T follicular helper cell (primary cell): ENCODE results near the gene LRRC1.

Experiments used
- DNase-seq: peaks from one replicate; pipeline ENCODE4 v3.0.0-alpha.2; 2020; ENCODE audit warnings: low read depth

The LRRC1 gene

GRCh38 chr6:53924821-53925422 lies 130.1 kb downstream of the LRRC1 start:
- no peak for DNase-seq

GRCh38 chr6:53925891-53926290 lies 131.1 kb downstream of the LRRC1 start:
- DNase-seq = no peak

GRCh38 chr6:53926505-53926904 lies 131.7 kb downstream of the LRRC1 start:
- DNase-seq = no peak

GRCh38 chr6:53928641-53929040 lies 133.8 kb downstream of the LRRC1 start:
- DNase-seq = no peak

GRCh38 chr6:53929041-53929820 lies 134.4 kb downstream of the LRRC1 start:
- DNase-seq = no peak

GRCh38 chr6:53929821-53930120 lies 135.0 kb downstream of the LRRC1 start:
- DNase-seq = no peak

- DNase-seq = no peak
Measured at GRCh38 chr6:53930330-53930729, 135.5 kb downstream of the LRRC1 start.

- DNase-seq = no peak
Measured at GRCh38 chr6:53931086-53931485, 136.3 kb downstream of the LRRC1 start.

- DNase-seq = no peak
Measured at GRCh38 chr6:53932516-53932915, 137.7 kb downstream of the LRRC1 start.

GRCh38 chr6:53934023-53934422 lies 139.2 kb downstream of the LRRC1 start:
- no peak for DNase-seq

GRCh38 chr6:53937461-53937860 lies 142.7 kb downstream of the LRRC1 start:
- no peak for DNase-seq

- DNase-seq = no peak
Measured at GRCh38 chr6:53938810-53939209, 144.0 kb downstream of the LRRC1 start.

GRCh38 chr6:53939830-53940229 lies 145.0 kb downstream of the LRRC1 start:
- DNase-seq = no peak

- DNase-seq = no peak
Measured at GRCh38 chr6:53943395-53943794, 148.6 kb downstream of the LRRC1 start.

- no peak for DNase-seq
Measured at GRCh38 chr6:53944091-53944490, 149.3 kb downstream of the LRRC1 start.

GRCh38 chr6:53944543-53944942 lies 149.7 kb downstream of the LRRC1 start:
- no peak for DNase-seq

GRCh38 chr6:53945765-53946407 lies 151.1 kb downstream of the LRRC1 start:
- DNase-seq = no peak

- DNase-seq = no peak
Measured at GRCh38 chr6:53947780-53948179, 153.0 kb downstream of the LRRC1 start.

GRCh38 chr6:53951383-53951782 lies 156.6 kb downstream of the LRRC1 start:
- no peak for DNase-seq

- DNase-seq = no peak
Measured at GRCh38 chr6:53956068-53956711, 161.4 kb downstream of the LRRC1 start.

- no peak for DNase-seq
Measured at GRCh38 chr6:53956804-53957203, 162.0 kb downstream of the LRRC1 start.

GRCh38 chr6:53959717-53960116 lies 164.9 kb downstream of the LRRC1 start:
- no peak for DNase-seq

- DNase-seq = no peak
Measured at GRCh38 chr6:53960311-53960710, 165.5 kb downstream of the LRRC1 start.
